Measurements from ENCODE around the gene FABP3. TPM values are rescaled to one million over a fixed set of nuclear protein-coding genes. Genes with fewer than 3 reads are reported as not detected.

Gene FABP3
- total and polyA plus RNA-seq, 2 experiments from 2014 or later = 250 to 595 TPM

GRCh38 chr1:31397360-31398095, 24.7 kb upstream of the FABP3 start:
- H3K4me3 ChIP-seq = no peak overlapping the region
- TF ChIP-seq CTCF (IDR thresholded peaks at IDR 0.05; ENCODE audit: low read depth, low read length) = no peak
- H3K27me3 ChIP-seq = no peaks in the 10 kb centered on the region
- no peaks in the 10 kb centered on the region for H3K4me1 ChIP-seq (ENCODE audit: low read depth)
- no peak overlapping the region for H3K27ac ChIP-seq
- no peaks in the 10 kb centered on the region for H3K9me3 ChIP-seq (ENCODE audit: low read depth)
- no peaks in the 10 kb centered on the region for H3K36me3 ChIP-seq
- DNase-seq (ENCODE audit: low read depth in 1 of 2, low spot score in 1 of 2) = no peak

GRCh38 chr1:31396633-31397351, 23.9 kb upstream of the FABP3 start:
- H3K4me3 ChIP-seq = no peak overlapping the region
- DNase-seq (ENCODE audit: low read depth in 1 of 2, low spot score in 1 of 2) = peak in 1 of 2 donors; percentile 87
- no peaks in the 10 kb centered on the region for H3K27me3 ChIP-seq
- H3K4me1 ChIP-seq (ENCODE audit: low read depth) = no peaks in the 10 kb centered on the region
- H3K36me3 ChIP-seq = no peaks in the 10 kb centered on the region
- TF ChIP-seq CTCF (IDR thresholded peaks at IDR 0.05; ENCODE audit: low read depth, low read length) = peak; percentile 43
- H3K9me3 ChIP-seq (ENCODE audit: low read depth) = no peaks in the 10 kb centered on the region
- no peak overlapping the region for H3K27ac ChIP-seq

- TF ChIP-seq CTCF (IDR thresholded peaks at IDR 0.05; ENCODE audit: low read depth, low read length) = peak; percentile 88
- Histone ChIP-seq H3K4me3 (peak overlapping the region; percentile 14), H3K4me1 (ENCODE audit: low read depth) (no peaks in the 10 kb centered on the region), H3K27ac (no peak overlapping the region), H3K27me3 (no peaks in the 10 kb centered on the region), H3K9me3 (ENCODE audit: low read depth) (no peaks in the 10 kb centered on the region), H3K36me3 (no peaks in the 10 kb centered on the region)
- DNase-seq (ENCODE audit: low read depth in 1 of 2, low spot score in 1 of 2) = peak; percentile 77 to 89
Observed at GRCh38 chr1:31394584-31395193, 21.8 kb upstream of the FABP3 start.

- H3K9me3 ChIP-seq (ENCODE audit: low read depth) = no peaks in the 10 kb centered on the region
- H3K27me3 ChIP-seq = no peaks in the 10 kb centered on the region
- H3K4me3 ChIP-seq = no peak overlapping the region
- no peaks in the 10 kb centered on the region for H3K4me1 ChIP-seq (ENCODE audit: low read depth)
- H3K27ac ChIP-seq = no peak overlapping the region
- H3K36me3 ChIP-seq = no peaks in the 10 kb centered on the region
- DNase-seq (ENCODE audit: low read depth in 1 of 2, low spot score in 1 of 2) = no peak
- no peak for TF ChIP-seq CTCF (IDR thresholded peaks at IDR 0.05; ENCODE audit: low read depth, low read length)
Observed at GRCh38 chr1:31393463-31393862, 20.6 kb upstream of the FABP3 start.

GRCh38 chr1:31390071-31390470, 17.2 kb upstream of the FABP3 start:
- Histone ChIP-seq H3K4me3 (no peak overlapping the region), H3K36me3 (no peaks in the 10 kb centered on the region), H3K9me3 (ENCODE audit: low read depth) (no peaks in the 10 kb centered on the region), H3K27me3 (no peaks in the 10 kb centered on the region), H3K4me1 (ENCODE audit: low read depth) (no peaks in the 10 kb centered on the region), H3K27ac (no peak overlapping the region)
- DNase-seq (ENCODE audit: low read depth in 1 of 2, low spot score in 1 of 2) = no peak
- TF ChIP-seq CTCF (IDR thresholded peaks at IDR 0.05; ENCODE audit: low read depth, low read length) = no peak

All from cardiac muscle cell (in vitro differentiated cells and primary cell).